DMS153 treated with DMSO at 0.1 percent for 48 hours (cell line): Measurements from ENCODE around the gene CUX1.
A peak's percentile ranks its signal among the peaks of the same experiment; 100 is the strongest.

ENCODE experiments used
- DNase-seq: peaks from one replicate; lab custom pipeline; 2025; ENCODE audit not compliant: unreplicated experiment; lab: John Stamatoyannopoulos, UW

Gene CUX1

DNA sequence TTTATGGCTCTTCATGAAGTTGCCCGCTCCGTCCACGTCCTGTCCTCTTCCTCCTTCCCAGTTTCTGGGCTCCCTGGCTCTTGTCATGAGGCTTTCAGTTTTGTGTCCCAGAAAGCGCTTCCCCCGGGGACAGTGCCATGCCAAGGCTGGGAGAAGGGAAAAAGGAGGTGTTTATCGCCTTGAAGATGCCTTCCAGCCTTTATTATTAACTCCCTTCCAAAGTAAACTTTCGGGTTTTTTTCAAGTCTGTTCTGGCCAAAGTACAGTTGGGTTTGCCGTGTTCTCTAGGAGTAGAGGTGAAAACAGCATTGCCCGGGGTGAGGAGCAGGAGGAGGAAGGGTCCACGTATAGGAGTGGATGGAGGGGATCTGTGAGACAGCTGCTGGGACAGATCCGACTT, 117.2 kb downstream of the CUX1 start:
- DNase-seq = no peak

DNA sequence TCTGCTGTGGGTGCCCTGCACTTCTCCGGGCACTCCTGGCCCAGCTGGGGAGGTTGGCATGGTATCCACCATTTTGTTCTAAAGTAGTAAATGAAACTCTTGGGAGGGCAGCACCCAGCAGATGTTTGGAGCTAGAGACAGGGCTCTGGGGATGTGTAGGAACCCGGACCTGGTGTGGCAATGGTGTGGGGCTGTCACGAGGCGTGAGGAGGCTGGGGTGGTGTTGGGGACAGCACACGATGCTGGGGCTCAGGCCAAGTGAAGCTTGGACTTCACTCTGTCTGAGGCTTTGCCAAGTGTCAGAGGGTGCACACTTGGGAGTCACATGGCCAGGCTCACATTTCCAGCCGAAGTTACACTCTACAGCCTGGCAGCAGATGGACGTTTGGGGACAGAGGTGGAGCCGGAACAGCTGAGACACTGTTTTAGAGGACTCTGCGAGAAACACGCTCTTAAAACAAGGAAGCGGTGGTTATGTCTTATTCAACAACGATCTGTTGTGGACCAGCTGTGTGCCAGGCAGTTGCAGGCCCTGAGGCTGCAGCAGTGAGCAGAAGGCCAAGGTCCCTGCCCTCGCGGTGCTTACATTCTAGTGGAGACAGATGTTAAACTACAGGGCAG, 118.2 kb downstream of the CUX1 start:
- DNase-seq = no peak

DNA sequence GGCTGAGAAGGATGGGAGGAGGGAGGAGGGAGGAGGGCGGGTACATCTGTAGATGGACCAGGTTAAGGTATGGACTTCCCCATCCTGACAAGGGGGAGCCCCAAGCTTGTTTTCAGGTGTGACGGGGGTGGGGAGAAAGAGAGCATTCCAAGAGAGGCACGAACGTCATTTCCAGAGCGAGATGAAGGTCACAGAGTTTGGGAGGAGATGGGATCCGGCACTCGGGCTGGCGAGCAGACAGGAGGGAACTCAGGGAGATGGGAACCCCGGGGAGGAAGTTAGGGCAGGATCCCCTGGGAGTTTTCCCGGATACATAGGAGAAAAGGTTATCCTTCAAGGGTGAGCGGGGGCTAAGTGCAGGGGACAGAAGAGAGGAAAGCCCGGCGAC, 118.8 kb downstream of the CUX1 start:
- no peak for DNase-seq

DNA sequence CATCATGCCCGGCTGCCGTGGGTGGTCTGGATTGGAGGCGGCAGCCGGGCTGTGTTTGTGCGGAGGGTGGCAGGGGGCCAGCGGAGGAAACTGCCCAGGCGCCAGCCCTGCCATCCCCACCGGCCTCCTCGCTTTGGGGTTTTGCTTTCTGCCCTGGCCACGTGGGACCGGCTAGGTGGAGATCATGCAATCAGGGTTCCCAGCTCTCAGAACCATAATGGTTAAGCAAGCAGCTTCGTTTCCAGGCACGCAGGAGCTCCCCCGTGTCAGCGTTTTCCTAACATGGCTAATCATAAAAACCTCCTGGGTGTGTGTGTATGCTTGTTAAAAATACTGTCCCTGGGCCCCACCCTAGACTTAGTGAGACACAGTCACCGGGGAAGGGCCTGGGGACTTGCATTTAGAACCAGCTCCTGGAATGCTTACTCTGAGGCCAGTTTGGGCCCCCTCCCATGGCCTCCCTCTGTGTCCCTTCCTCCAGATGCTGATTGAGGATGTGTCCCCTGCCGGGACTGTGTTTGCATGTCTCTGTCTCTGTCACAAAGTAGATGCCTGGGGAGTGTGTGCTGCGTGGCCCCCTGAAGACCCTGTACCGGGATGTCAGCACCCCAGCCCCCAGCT, 119.3 kb downstream of the CUX1 start:
- no peak for DNase-seq

DNA sequence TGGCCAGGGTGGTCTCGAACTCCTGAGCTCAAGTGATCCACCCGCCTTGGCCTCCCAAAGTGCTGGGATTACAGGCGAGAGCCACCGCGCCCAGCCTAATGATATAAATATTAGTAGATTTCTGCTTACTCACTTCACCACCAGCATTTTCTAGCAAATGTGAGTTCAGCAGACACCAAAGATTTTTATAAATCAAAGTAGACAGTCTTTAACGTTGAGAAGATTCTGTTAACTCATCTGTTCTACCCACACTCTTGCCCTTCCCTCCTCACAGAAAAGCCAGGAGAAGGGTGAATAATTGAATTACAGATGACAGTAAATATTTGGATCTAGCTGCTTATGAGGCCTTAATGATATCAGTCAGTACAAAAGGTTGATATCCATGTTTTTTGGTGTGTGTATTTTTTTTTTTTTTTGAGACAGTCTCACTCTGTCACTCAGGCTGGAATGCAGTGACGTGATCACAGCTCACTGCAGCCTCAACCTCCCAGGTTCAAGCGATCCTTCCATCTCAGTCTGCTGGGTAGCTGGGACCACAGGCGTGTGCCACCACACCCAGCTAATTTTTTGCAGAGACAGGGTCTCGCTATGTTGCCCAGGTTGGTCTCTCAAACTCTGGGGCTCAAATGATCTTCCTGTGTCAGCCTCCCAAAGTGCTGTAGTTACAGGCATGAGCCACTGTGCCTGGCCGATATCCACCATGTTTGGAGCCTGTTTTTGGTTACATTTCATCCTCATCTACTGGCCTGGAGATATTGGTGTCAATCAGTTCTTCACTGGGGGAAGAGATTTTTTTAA, 120.5 kb downstream of the CUX1 start:
- DNase-seq = no peak

DNA sequence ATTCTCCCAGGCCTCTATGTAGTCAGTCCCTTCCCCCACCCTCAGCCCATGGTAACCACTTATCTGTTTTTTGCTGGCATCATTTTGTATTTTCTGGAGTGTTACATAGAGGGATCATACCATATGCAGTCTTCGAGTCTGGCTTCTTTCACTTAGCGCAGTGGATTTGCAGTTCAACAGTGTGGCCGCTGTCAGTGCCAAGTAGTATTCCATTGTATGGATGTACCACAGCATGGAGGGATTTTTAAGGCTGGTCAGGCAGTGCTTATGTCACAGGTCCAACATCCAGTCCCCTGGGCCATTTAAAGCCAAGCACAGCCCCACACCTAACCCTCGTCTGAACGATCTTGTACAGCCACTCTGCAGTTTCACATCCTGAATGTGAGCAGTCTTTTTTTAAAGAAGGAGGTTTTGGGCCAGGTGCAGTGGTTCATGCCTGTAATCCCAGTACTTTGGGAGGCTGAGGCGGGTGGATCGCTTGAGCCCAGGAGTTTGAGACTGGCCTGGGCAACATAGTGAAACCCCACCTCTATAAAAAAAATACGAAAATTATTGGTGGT, 121.8 kb downstream of the CUX1 start:
- no peak for DNase-seq

DNA sequence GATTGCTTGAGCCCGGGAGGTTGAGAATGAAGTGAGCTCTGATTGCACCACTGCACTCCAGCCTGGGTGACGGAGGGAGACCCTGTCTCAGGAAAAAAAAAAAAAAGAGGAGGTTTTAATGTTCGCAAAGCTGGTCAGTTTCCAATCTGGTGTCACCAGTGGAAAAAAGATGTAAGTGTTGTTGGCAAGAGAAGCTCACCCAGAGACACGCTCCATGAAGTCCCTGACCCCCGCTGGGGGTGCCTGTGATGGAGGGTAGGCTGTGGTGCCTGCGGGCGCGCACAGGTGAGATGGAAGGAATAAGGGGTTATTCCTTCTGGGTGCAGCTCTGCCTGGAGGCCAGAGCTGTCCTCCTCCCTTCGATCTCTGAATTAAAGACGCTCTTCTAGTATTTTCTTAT, 122.7 kb downstream of the CUX1 start:
- DNase-seq = no peak

DNA sequence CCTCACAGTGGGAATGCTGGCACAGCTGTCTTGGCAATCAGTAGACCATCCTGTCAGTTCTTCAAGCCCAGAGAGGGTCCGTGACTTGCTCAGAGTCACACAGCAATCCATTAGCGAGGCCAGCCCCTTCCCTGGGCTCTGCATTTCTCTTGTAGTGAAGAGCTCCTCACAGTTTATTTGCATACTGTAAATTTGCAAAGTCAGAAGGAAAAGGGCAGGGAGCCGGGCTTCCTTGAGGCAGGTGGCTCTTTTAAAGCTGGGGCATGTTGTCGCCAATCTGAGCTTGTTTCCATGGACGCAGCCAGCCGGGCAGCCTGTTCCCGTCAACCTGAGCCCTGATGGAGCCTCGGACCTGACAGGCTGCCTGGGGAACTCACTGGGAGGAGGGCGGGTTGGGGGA, 123.4 kb downstream of the CUX1 start:
- peak; percentile 61 for DNase-seq

DNA sequence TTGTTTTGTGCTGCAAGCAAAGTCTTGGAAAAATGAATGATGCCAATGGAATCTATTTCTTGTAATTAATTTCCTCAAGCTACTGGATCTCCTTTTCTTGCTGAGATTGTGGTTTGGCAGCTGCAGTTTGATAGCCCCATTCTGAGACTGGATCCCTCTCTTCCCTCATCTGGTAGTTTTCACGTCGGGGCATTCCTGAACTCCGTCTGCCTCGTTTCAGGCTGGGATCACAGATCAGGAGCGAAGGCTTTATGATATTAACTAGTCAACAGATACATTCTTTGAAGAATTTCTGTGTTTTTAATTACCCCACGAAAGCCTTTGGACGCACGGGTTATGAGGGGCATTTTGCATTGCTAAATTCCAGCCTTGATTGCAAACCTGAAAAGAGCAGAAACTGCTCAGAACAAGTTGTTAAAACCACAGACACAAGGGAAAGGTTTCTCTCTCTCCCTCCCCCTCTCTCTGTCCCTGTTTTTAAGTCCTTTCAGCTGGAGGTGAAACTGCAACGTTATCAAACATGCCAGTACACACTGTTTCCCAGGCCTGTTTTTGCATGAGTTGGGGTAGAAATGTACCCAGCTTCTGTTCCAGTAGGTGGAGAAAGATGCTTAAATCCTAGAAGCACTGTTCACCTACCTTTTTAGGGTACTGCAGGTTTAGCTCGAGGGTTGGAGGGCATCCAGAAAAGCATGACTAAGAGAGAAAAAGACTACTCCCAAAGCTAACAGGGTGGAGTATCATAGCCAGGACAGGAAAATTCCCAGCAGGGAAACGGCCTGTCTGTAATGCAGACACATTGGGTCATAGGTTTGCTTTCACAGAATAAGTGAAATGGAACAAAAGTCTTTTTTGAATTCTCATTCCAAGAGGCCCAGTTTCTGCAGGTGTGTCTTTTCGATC, 124.3 kb downstream of the CUX1 start:
- peak; percentile 31 for DNase-seq

DNA sequence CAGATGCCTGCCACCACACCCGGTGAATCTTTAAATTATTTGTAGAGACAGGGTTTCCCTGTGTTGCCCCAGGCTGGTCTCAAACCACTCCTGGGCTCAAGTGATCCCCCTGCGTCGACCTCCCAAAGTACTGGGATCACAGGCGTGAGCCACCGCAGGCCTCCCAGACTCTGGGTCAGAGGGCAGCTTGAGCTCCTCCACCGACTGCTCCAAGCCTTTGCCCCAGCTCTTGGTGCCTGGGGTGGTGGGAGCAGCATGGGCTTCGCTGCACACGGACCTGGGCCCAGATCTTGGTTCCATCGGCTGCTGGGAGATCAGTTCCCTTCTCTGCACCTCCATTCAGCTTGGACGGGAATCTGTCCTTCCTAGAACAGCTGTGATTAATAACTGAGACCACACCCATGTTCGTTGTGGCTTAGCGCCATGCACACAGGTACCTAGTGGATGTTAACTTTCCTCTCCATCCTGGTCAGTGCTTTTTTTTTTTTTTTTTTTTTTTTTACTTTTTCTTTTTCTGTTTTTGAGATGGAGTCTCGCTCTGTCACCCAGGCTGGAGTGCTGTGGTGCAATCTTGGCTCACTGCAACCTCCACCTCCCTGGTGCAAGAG, 125.3 kb downstream of the CUX1 start:
- DNase-seq = no peak

DNA sequence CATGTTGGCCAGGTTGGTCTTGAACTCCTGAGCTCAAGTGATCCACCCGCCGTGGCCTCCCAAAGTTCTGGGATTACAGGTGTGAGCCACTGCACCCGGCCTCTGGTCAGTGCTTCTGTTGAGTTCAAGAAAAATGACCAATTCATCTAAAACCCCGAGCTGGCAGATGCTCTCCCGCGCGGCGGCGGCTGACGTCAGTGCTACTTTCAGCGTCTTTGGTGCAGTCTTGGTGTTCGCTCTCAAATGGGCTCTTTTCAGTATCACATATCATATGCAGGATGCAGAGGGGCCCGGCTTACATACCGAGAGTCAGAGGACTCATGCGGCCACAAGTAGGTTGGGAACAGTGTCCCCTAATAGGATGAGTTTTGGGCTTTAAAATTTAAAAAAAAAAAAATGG, 125.9 kb downstream of the CUX1 start:
- no peak for DNase-seq

DNA sequence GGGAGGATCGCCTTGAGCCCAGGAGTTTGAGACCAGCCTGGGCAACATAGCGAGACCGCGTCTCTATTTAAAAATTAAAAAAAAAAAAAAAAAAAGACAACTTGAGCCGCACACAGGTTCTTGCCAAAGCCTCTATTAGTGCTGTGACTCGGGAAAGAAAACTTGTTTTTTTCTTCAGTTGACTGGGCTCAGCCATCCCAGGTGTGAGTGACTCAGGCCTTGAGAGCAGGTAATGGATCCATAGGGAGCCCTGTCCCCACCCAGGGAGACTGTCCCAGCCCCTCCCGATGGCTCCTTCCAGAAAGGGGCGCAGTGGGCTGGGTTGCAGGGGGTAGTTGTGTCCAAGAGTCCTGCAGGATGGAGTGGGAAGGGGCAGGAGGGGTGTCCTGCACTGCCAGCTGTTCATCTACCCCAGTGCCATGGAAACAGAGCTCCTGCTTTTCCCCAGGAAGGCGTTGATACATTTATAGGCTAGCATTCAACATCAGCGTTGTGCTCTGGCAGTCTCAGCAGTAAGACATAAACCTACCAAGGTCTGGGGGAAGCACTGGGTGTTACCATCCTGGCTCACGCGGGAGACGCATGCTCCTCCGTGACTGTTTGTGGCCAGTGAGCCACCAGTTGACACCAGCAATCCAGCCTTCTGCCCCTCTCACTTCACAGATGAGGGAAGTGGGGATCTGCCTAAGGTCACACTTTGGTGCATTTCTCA, 126.6 kb downstream of the CUX1 start:
- DNase-seq = no peak

DNA sequence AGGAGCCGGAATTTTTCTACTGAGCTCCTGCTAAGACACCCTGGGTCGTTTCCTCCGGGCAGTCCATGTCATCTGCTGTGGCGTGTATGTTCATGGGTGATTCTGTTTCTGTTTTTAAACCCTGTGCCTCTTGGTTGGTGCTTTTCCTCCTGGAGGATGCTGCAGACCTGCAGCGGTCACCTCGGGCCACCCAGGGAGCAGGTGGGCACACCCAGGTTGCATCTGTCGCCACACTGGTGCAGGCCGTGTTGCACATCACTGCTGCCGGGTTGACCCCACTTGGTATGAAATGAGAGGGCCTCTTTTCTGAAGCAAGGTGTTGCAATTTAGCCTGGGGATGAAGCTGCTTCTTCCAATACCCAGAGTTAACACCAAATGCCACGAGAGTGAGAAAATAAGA, 127.2 kb downstream of the CUX1 start:
- DNase-seq = no peak

DNA sequence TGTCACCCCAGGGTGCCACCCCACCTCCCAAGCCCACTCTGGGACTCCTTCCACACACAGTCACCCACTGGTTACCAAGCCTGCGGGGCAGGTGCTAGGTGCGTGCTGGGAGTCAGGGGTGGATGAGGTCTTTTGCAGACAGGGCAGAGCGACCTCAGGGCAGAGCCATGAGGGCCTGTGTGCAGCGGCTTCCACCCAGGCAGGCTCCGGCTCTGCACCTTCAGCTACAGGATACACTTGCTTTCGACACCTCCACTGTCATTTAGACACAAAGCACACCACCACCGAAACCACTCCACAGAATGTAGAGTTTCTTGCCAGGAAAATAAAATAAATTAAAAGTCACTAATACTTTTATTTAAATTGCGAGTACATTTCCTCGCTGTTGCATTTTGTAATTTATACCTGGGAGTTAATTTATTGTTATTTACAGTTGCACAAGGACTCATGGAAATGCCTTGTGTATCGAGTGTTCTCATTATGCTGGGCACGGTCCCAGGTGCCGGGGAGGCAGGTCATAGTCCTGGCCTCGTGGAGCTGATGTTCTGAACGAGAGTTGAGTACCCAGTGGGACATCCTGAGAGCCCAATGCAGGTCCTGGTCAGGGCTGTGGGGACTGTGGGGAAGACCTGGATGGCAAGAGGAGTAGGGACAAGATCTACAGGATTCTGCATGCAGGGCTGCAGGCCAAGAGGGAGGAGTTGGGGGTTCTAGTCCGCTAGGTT, 127.8 kb downstream of the CUX1 start:
- no peak for DNase-seq

DNA sequence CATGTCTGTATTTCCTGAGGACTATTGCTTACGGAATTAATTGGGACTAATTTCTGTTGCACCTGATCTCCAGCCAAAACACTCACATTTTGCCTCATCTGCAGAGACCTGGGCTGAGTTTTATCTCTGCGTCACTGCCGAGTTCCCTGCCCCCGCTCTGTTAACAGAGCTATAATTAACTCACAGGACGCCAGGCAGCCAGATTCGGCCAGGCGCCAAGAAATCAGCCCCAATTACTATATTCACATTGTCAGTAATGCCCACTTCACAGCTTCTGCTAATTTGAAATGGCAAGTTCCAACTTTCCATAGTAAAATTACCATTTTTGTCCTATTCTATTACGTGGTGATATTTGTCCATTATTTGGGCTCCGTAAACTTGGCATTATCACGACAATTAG, 130.5 kb downstream of the CUX1 start:
- peak; percentile 66 for DNase-seq

DNA sequence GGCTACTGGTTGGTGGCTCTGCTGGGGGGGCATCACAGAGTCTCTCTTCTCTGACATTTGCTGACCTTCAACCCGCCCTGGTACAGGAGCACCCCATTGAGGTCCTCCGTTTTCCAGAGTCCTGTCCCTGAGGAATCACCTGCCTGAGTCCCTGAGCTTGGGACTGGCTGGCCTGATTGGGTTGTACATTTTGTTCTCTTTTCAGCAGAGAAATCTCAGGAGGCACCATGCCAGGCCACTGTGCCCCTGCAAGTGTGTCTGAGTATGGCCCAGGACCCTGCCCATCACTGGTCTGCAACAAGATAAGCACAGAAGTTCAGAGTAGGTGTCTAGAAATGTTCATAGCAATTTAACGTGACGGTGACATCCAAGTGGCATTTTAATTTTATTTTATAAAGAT, 131.2 kb downstream of the CUX1 start:
- no peak for DNase-seq

DNA sequence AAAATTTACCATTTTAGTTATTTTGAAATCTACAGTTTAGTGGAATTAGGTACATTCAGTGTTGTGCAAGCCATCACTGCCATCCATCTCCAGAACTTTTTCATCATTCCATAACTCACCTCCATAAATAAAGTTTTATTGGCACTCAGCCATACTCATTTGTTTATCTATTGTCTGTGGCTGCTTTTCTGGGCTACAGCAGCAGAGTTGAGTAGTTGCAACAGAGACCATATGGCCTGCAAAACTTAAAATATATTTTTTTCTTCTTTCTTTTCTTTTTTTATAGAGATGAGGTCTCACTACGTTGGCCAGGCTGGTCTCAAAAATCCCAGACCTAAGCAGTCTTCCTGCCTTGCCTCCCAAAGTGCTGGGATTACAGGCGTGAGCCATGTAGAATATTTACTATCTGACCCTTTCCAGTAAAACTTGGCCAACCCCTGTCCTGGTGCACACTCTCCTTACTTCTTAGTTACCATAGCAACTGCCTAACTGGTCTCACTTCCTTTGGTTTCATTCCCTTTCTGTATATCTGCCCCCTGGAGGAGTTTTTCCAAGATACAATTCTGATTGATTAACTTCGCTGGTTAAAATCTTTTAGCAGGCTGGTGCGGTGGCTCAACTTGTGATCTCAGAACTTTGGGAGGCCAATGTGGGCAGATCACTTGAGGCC, 133.2 kb downstream of the CUX1 start:
- no peak for DNase-seq

DNA sequence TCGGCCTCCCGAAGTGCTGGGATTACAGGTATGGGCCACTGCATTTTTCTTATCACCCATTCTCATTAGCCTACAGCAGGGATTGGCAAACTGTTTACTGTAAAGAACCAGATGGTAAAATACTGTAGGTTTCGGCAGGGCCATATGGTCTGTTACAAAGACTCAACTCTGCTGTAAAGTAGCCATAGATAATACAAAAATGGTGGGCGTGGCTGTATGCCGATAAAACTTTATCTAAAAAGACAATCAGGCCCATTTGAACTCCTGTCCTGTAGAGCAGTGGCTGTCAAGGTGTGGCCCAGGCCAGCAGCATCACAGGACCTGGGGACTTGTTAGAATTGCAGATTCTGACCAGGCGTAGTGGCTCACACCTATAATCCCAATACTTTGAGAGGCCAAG, 134.3 kb downstream of the CUX1 start:
- no peak for DNase-seq
